ENCODE measurements around the gene RCN1. TPM values are rescaled to one million over a fixed set of nuclear protein-coding genes. Genes with fewer than 3 reads are reported as not detected.

The RCN1 gene
- total RNA-seq = 10 to 100 TPM; 27.7 to 29.7 TPM

DNA sequence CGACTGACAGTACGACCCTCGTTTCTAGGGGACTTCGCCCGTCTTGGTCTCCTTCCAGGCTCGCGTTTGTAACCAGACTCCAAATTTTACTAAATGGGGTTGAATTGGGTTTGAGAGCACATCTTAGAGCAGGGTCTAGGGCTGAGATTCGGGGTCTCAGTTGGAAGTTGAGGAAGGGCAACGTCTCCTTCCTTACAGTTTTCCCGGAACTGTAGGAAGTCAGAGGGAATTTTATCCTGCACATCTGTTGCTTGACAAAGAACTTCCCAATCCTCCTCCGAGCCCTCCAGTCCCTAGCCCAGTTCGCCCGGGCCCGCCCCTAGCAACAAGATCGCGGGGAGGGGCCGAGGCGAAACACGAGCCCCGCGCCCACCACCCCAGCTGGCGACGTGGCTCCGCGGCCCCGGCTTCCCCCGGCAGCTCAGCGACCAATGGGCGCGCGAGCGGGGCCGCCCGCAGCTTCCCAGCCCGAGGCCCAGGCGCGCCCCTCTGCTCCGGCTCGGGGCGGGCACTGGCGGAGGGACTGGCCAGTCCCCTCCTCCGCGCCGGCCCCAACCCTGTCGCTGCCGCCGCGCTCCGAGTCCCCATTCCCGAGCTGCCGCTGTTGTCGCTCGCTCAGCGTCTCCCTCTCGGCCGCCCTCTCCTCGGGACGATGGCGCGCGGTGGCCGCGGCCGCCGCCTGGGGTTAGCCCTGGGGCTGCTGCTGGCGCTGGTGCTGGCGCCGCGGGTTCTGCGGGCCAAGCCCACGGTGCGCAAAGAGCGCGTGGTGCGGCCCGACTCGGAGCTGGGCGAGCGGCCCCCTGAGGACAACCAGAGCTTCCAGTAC is at the start of gene RCN1:
TSS of gene RCN1 (plus strand) at position 530 of the 826 bp plus-strand sequence. CDS start at position 653, 123 bp downstream.
- peaks cover 0 to 53% of the 10 kb centered on the region in 2 donors for H3K4me1 ChIP-seq
- no peaks in the 10 kb centered on the region for H3K9me3 ChIP-seq
- H3K27ac ChIP-seq = peak within 1 kb of the TSS; percentile 85 to 90
- H3K36me3 ChIP-seq = no peaks in the 10 kb centered on the region
- TF ChIP-seq, protein P1, sequence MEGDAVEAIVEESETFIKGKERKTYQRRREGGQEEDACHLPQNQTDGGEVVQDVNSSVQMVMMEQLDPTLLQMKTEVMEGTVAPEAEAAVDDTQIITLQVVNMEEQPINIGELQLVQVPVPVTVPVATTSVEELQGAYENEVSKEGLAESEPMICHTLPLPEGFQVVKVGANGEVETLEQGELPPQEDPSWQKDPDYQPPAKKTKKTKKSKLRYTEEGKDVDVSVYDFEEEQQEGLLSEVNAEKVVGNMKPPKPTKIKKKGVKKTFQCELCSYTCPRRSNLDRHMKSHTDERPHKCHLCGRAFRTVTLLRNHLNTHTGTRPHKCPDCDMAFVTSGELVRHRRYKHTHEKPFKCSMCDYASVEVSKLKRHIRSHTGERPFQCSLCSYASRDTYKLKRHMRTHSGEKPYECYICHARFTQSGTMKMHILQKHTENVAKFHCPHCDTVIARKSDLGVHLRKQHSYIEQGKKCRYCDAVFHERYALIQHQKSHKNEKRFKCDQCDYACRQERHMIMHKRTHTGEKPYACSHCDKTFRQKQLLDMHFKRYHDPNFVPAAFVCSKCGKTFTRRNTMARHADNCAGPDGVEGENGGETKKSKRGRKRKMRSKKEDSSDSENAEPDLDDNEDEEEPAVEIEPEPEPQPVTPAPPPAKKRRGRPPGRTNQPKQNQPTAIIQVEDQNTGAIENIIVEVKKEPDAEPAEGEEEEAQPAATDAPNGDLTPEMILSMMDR (IDR thresholded peaks at IDR 0.05) = no peak
- DNase-seq (ENCODE audit: low spot score) = peak; percentile 64
- no peaks in the 10 kb centered on the region for H3K27me3 ChIP-seq
- peak within 1 kb of the TSS; percentile 64 to 83 for H3K4me3 ChIP-seq

GRCh38 chr11:32043737-32044136 is 47.1 kb upstream of the RCN1 start:
- Histone ChIP-seq H3K4me1 (no peaks in the 10 kb centered on the region), H3K9me3 (no peaks in the 10 kb centered on the region), H3K4me3 (no peak overlapping the region), H3K36me3 (no peaks in the 10 kb centered on the region), H3K27me3 (no peaks in the 10 kb centered on the region), H3K27ac (no peak overlapping the region)
- TF ChIP-seq, protein P1 (IDR thresholded peaks at IDR 0.05) = no peak
- DNase-seq (ENCODE audit: low spot score) = no peak

DNA sequence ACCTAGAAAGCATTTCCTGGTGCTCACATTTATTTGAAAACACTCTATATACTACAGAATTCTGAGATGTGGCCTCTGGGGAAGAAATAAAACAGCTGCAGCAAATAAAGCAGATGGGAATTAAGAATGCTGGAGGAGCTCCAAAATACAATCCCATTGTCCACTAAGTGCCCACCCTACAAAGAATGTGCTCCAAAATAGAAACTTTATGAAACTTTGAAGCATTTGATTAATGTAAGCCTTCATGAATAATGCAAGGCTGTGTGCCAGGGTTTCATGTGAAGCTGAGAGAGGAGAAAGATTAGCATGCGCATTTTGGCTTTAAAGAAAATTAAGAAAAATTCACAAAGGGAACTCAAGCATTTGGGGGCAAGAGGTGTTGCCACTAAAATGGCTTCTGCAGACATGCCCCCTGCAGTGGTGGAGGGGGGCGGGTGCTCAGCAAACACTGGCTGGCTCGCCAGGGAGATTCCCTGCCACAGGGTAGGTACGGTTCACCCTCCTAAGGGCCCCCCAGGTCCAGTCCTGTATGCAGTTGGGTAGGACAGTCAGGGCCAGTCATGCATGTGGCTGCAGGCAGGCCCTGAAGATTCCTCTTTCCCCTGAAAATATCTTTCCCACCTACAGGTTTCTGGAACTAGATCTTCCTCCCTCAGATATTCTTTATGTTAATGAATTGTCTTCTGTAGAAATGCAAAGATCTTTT is 46.6 kb upstream of the RCN1 start:
- H3K4me1 ChIP-seq = no peaks in the 10 kb centered on the region
- no peaks in the 10 kb centered on the region for H3K27me3 ChIP-seq
- TF ChIP-seq, protein P1 (IDR thresholded peaks at IDR 0.05) = no peak
- no peak overlapping the region for H3K27ac ChIP-seq
- DNase-seq (ENCODE audit: low spot score) = no peak
- H3K36me3 ChIP-seq = no peaks in the 10 kb centered on the region
- no peak overlapping the region for H3K4me3 ChIP-seq
- no peaks in the 10 kb centered on the region for H3K9me3 ChIP-seq

DNA sequence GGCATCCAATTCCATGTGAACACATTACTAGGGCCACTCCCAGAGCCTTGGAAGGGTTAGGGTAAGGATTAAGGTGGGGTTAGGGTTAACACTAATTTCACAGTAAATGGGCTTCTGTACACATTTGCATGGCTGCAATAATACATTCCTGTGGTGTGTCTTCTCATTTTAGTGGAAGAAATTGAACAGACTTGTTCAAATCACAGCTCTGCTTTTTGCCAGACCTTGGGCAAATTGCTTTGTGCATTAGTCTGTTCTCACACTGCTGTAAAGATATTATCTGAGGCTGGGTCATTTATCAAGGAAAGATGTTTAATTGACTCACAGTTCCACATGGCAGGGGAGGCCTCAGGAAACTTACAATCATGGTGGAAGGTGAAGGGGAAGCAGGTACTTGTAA is 45.4 kb upstream of the RCN1 start:
- no peaks in the 10 kb centered on the region for H3K9me3 ChIP-seq
- TF ChIP-seq, protein P1 (IDR thresholded peaks at IDR 0.05) = no peak
- H3K4me3 ChIP-seq = no peak overlapping the region
- no peak overlapping the region for H3K27ac ChIP-seq
- H3K4me1 ChIP-seq = no peaks in the 10 kb centered on the region
- H3K27me3 ChIP-seq = no peaks in the 10 kb centered on the region
- no peak for DNase-seq (ENCODE audit: low spot score)
- H3K36me3 ChIP-seq = no peaks in the 10 kb centered on the region

DNA sequence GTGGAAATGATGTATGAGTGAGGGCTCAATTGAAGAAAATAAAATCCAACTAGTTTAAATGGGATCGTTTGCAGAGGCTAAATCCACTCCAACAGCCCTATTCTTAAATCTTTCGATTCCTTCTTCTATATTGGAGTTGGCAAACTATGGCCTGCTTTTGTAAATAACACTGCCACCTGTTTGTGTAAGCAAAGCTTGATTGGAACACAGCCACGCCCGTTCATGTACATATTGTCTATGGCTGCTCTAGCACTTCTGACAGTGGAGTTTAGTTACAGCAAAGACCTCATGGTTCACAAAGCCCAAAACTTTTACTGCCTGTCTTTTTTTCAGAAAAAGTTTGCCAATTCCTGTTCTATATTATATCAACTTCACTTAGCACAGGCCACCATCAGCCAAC is 40.6 kb upstream of the RCN1 start:
- Histone ChIP-seq H3K27ac (no peak overlapping the region), H3K27me3 (no peaks in the 10 kb centered on the region), H3K9me3 (no peaks in the 10 kb centered on the region), H3K4me1 (no peaks in the 10 kb centered on the region), H3K36me3 (no peaks in the 10 kb centered on the region), H3K4me3 (no peak overlapping the region)
- DNase-seq (ENCODE audit: low spot score) = no peak
- TF ChIP-seq, protein P1 (IDR thresholded peaks at IDR 0.05) = no peak
